GM21381 (cell line): ENCODE data around the gene CAMK2D.

Source experiments
- ATAC-seq: cut with Tn5 transposase; IDR thresholded peaks from one replicate; pipeline ENCODE4 v1.9.1; 2021; ENCODE audit warnings: mild to moderate bottlenecking, moderate library complexity; ENCODE audit not compliant: unreplicated experiment

CAMK2D gene

DNA sequence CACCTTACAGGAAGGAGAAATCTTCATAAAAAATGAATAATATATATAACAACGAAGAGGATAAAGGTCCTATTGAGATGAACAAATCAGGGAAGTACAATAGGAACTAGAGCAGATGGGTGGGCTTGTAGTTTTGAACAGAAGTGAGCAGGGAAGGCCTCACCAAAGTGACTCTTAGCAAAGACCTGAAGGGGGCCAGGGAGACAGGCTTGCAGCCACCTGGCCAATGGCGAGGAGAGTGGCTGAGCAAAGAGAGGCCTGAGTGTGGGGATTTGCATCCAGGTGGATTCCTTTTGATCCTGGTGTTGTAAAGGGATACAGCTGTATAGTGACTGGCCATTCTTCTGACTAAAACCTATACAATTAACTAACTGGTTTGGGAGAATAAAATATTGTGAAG lies 354.1 kb downstream of the CAMK2D start:
- ATAC-seq, result no peak

DNA sequence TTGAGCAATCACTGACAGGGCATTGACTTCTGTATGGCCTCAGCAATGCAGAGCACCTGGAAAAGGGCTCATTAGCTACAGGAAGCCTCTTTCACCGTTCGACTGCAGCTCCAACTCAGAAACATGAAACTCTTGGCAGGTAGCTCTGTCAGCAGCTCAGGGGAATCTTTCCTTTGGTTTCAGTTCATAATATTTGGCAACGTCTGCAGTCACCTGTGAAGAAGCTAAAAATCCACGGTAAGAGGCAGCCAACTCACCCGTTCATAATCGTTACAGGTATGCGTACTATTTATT lies 354.9 kb downstream of the CAMK2D start:
- no peak for ATAC-seq

DNA sequence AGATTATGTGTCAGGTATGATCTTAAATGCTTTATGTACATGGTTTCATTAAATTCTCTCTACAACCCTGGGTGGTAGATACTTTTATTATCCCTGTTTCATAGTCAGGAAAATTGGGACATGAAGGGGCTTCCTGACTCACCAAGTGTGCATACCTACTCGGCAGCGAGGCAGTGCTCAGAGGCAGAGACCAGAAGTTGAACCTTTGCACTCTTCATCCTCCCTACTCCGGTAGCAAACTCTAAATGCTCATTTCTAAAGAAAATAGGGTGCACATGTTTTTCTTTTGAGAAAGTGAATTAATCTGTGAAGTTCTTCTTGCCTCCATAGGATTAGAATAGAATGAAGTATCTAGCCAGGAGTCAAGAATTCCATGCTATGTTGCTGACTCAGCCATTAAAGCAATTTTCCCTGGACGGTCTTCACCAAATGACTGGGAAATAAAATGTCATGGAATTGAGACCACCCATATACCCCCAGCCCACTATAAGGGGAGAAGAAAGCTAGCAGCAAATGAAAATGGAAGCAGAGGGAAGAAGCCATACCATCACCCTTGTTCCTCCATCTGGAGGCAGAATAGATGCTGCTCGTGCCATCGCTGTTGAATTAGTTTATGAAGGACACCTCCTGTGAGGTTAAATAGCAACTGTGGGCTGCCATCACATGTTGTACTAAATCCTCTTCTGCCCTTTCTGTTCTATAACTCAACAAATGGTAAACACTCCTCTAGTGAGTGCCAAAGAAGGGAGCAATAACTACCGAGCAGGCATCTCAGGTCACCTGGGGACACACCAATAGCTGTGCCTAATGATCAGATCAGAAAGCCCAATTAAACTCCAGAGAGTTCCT lies 355.4 kb downstream of the CAMK2D start:
- no peak for ATAC-seq

DNA sequence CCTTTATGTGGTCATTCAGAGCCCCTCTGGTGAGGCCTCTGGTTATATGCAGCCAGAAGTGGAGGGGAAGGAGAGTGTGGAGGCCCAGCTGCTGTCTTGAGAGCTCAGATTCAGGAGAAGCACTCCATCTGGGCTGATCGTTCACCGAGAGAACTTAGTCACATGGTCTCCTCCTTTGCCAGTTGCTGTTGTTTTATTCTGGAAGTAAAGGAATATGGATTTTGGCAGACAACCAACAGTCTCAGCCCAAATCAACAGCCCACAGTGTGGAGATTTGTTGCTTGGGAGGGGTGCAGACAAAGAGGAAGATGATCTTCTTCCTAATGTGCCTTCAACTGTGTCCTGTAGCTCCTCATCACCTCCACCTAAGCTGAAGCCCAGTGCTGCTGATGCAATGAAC lies 356.7 kb downstream of the CAMK2D start:
- no peak for ATAC-seq

DNA sequence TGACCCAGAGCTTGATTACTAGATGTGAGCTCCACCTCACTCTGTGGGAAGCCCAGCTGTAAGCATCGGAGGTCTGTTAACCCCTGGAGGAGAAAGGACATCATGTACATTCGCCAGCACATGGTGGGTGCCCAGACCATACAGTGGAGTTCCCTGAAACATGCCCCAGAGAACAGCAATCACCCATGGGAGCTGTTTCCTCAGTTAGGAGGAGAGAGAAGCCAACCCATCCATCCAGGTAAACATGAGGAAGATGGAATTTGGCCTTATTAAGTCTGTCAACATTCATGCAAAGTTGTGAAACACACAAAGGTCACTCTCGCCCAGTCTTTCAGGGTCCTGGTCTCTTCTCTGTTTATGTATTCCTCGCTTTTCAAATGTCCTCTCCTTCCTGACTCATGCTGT lies 357.4 kb downstream of the CAMK2D start:
- no peak for ATAC-seq
